Adrenal gland (tissue), 12 donors: Measurements from ENCODE around the gene MALT1. TPM values are rescaled to one million over a fixed set of nuclear protein-coding genes. Genes with fewer than 3 reads are reported as not detected.
A peak's percentile ranks its signal among the peaks of the same experiment; 100 is the strongest.
"Not testable (repeated sequence)": the region's sequence is repeated elsewhere in the genome, so short reads cannot be mapped to it uniquely, and the experiment has no call there.

Experiments used
- DNase-seq, 7 donors: peaks; one replicate each; pipeline ENCODE4 v3.0.0-alpha.2; 2019 to 2020
- H3K27ac ChIP-seq, 5 donors: fragments of 200-600 bp; sonication (generic) in 4 of 5; 1 replicate in 3 of 5; 2 replicates in 2 of 5; pipeline versions ENCODE4 v1.5.1 to v1.8.0; 2016 to 2020; ENCODE audit warnings: mild to moderate bottlenecking in 1 of 5
- H3K27me3 ChIP-seq: fragments of 200-600 bp; 2 replicates; pipeline ENCODE4 v1.8.0; 2021
- H3K36me3 ChIP-seq, 2 donors: fragments of 200-600 bp; replicated peaks in 1 of 2; 1 replicate in 1 of 2; 2 replicates in 1 of 2; pipeline versions ENCODE4 v1.5.1 to v1.8.0; 2018 to 2022
- H3K4me1 ChIP-seq, 2 donors: fragments of 200-600 bp; replicated peaks in 1 of 2; 1 replicate in 1 of 2; 2 replicates in 1 of 2; pipeline versions ENCODE4 v1.5.1 to v1.8.0; 2018 to 2021
- H3K4me3 ChIP-seq, 4 donors: fragments of 200-600 bp; sonication (generic) in 3 of 4; one replicate each; pipeline ENCODE4 v1.5.1; 2016 to 2018
- H3K9me3 ChIP-seq, 3 donors: fragments of 200-600 bp; sonication (generic) in 1 of 3; replicated peaks in 1 of 3; 1 replicate in 2 of 3; 2 replicates in 1 of 3; pipeline versions ENCODE4 v1.5.1 to v1.8.0; 2016 to 2021
- CTCF ChIP-seq, 6 experiments: fragments of 450-650 bp in 4 of 6; fragments of 200-600 bp in 2 of 6; sonication (generic) in 1 of 6; IDR thresholded peaks; 1 replicate in 5 of 6; 2 replicates in 1 of 6; pipeline versions ENCODE4 v1.5.1 to v1.8.0; 2016 to 2021; ENCODE audit warnings: antibody characterized with exemption in 6 of 6, mild to moderate bottlenecking in 2 of 6, moderate library complexity in 1 of 6
- POLR2A ChIP-seq, 2 donors: fragments of 450-650 bp; IDR thresholded peaks; one replicate each; pipeline ENCODE4 v1.6.1; 2017; ENCODE audit warnings: antibody characterized with exemption in 2 of 2, mild to moderate bottlenecking in 2 of 2, moderate library complexity in 1 of 2
- WGBS, 4 donors: extraction: QIAGEN DNeasy Blood & Tissue Kit in 2 of 4; methylation state at CpG; one replicate each; pipeline versions ENCODE4 v1.1.5 to v1.1.7; 2013 to 2017; 5-methylcytosine and 5-hydroxymethylcytosine counted together
- intact Hi-C, 2 donors: fragments of 100-400 bp; cut with DNase I; formaldehyde crosslinking; loops; one replicate each; pipeline versions ENCODE4 v1.14.1 to v1.15.0; 2022 to 2023
- polyA plus RNA-seq, 3 donors: library from polyadenylated mRNA; stranded (reverse); fragments of 200-250 nt in 2 of 3; fragments of 350-450 nt in 1 of 3; fragmentation: Illumina TruSeq in 1 of 3; extraction: RNeasy Lipid Tissue Mini Kit (QIAGEN cat#74804) in 1 of 3; gene quantifications; one replicate each; pipeline ENCODE4 v1.2.3, GENCODE V29; 2013 to 2014
- total RNA-seq, 9 donors: library from RNA; depleted of rRNA in 4 of 9; stranded (reverse); fragments of >200 nt in 4 of 9; fragments of 120-200 nt in 1 of 9; fragmentation: NEBNext Ultra II Directional in 1 of 9; extraction: Animal tissue kit (Norgen Biotek cat#: 25700) in 1 of 9; gene quantifications; one replicate each; pipeline versions ENCODE4 v1.1.0 to v1.2.4, GENCODE V29; 2013 to 2023
- donor health status: healthy with polysubstance abuse.
- donor health status: Bipolar disorder and iron deficiency.
- donor health status: DM: yes; HTN: yes; CAD: no.
- donor health status: DM: no; HTN: no; CAD: no.
- donor health status: DM: no; HTN: no; CAD: no.
- donor health status: DM: yes; HTN: yes; CAD: no.

The MALT1 gene
- total and polyA plus RNA-seq, 12 donors = 4.2 to 19.2 (median 9.4) TPM

- Histone ChIP-seq H3K9me3 (no peaks in the 10 kb centered on the region), H3K27ac (no peak overlapping the region), H3K4me1 (no peaks in the 10 kb centered on the region), H3K36me3 (no peaks in the 10 kb centered on the region), H3K27me3 (peaks cover 3% of the 10 kb centered on the region), H3K4me3 (no peak overlapping the region)
- WGBS, 4 donors = 85 to 95% (median 92%) methylated on average over 7 to 9 of the region's 10 CpGs
- no peak for DNase-seq
- TF ChIP-seq CTCF (IDR thresholded peaks at IDR 0.05) (no peak), POLR2A (IDR thresholded peaks at IDR 0.05) (no peak)
- intact Hi-C loops = no loop called here
Measured at GRCh38 chr18:58756148-58756547, 84.9 kb downstream of the MALT1 start.

- WGBS, 4 donors = 89 to 93% (median 92%) methylated on average over 6 to 8 of the region's 8 CpGs
- H3K27me3 ChIP-seq = peaks cover 3% of the 10 kb centered on the region
- H3K4me1 ChIP-seq = no peaks in the 10 kb centered on the region
- TF ChIP-seq POLR2A (IDR thresholded peaks at IDR 0.05) (no peak), CTCF (IDR thresholded peaks at IDR 0.05) (no peak)
- intact Hi-C loops = no loop called here
- H3K27ac ChIP-seq = no peak overlapping the region
- H3K9me3 ChIP-seq = no peaks in the 10 kb centered on the region
- no peak for DNase-seq
- H3K36me3 ChIP-seq = no peaks in the 10 kb centered on the region
- H3K4me3 ChIP-seq = no peak overlapping the region
Measured at GRCh38 chr18:58756596-58757240, 85.5 kb downstream of the MALT1 start.

GRCh38 chr18:58757351-58757750 is 86.1 kb downstream of the MALT1 start:
- 69 to 97% (median 90%) methylated on average over 2 to 7 of the region's 7 CpGs for WGBS, 4 donors

GRCh38 chr18:58758046-58758445 is 86.8 kb downstream of the MALT1 start:
- 68 to 90% (median 77%) methylated on average over 3 of the region's 3 CpGs for WGBS, 4 donors
- DNase-seq = no peak
- H3K27ac ChIP-seq = no peak overlapping the region
- no peak overlapping the region for H3K4me3 ChIP-seq
- H3K36me3 ChIP-seq = no peaks in the 10 kb centered on the region
- TF ChIP-seq POLR2A (IDR thresholded peaks at IDR 0.05) (no peak), CTCF (IDR thresholded peaks at IDR 0.05) (no peak)
- intact Hi-C loops = no loop called here
- H3K4me1 ChIP-seq = no peaks in the 10 kb centered on the region
- peaks cover 3% of the 10 kb centered on the region for H3K27me3 ChIP-seq
- H3K9me3 ChIP-seq = no peaks in the 10 kb centered on the region

More at GRCh38 chr18:58757351-58757750, 86.1 kb downstream of the MALT1 start:
- H3K9me3 ChIP-seq, H3K4me3 ChIP-seq, intact Hi-C loops, H3K4me1 ChIP-seq, H3K27me3 ChIP-seq, DNase-seq, H3K36me3 ChIP-seq, H3K27ac ChIP-seq: not testable (repeated sequence)

GRCh38 chr18:58758606-58759005 is 87.3 kb downstream of the MALT1 start:
- Histone ChIP-seq H3K9me3 (no peaks in the 10 kb centered on the region), H3K4me1 (no peaks in the 10 kb centered on the region), H3K27me3 (peaks cover 3% of the 10 kb centered on the region), H3K4me3 (no peak overlapping the region), H3K36me3 (no peaks in the 10 kb centered on the region), H3K27ac (no peak overlapping the region)
- TF ChIP-seq POLR2A (IDR thresholded peaks at IDR 0.05) = no peak
- TF ChIP-seq CTCF (IDR thresholded peaks at IDR 0.05) = no peak
- WGBS, 4 donors = 79 to 83% (median 82%) methylated on average over 9 of the region's 9 CpGs
- intact Hi-C loops = no loop called here
- peak in 1 of 7 donors; percentile 21 for DNase-seq
